SK-N-SH (cell line): ENCODE results near the gene C1QTNF2. TPM values are rescaled to one million over a fixed set of nuclear protein-coding genes. Genes with fewer than 3 reads are reported as not detected.

ENCODE experiments used
- CTCF ChIA-PET: fragments of 300-600, 350-600 bp; formaldehyde crosslinking; extraction: SDS; loops from one replicate; lab custom pipeline; 2021; lab: Yijun Ruan, JAX
- POLR2A ChIA-PET: fragments of 350-600 bp; sonication (Branson Sonifier 250); formaldehyde crosslinking; extraction: SDS; loops from one replicate; lab custom pipeline; 2020; ENCODE audit warnings: antibody characterized with exemption, inconsistent platforms; lab: Yijun Ruan, JAX
- DNase-seq: peaks from one replicate; pipeline ENCODE4 v3.0.0; 2012
- H2AFZ ChIP-seq: fragments of 200-600 bp; sonication (generic); 2 replicates; pipeline ENCODE4 v1.8.1; 2016; ENCODE audit warnings: antibody characterized with exemption, mild to moderate bottlenecking, low read depth
- H3F3A ChIP-seq: fragments of 200-600 bp; sonication (generic); replicated peaks from 2 replicates; pipeline ENCODE3; 2016; ENCODE audit warnings: antibody characterized with exemption, mild to moderate bottlenecking; ENCODE audit not compliant: insufficient read depth
- H3K27ac ChIP-seq, 2 experiments: fragments of 200-500 bp in 1 of 2; fragments of 200-600 bp in 1 of 2; sonication (Bioruptor generic) in 1 of 2; sonication (generic), shearing (Covaris generic) in 1 of 2; 2 replicates each; pipeline versions ENCODE4 v1.5.1 to v1.6.1; 2014 to 2016; ENCODE audit warnings: low read depth in 2 of 2, inconsistent platforms in 1 of 2, low read length in 1 of 2, mild to moderate bottlenecking in 1 of 2, mixed read lengths in 1 of 2
- H3K27me3 ChIP-seq: fragments of 200-600 bp; sonication (generic), shearing (Covaris generic); 2 replicates; pipeline ENCODE4 v1.6.1; 2016; ENCODE audit warnings: mixed run types; ENCODE audit not compliant: insufficient read depth
- H3K36me3 ChIP-seq, 2 experiments: fragments of 200-500 bp in 1 of 2; fragments of 200-600 bp in 1 of 2; sonication (Bioruptor generic) in 1 of 2; sonication (generic) in 1 of 2; replicated peaks in 1 of 2; 2 replicates each; pipeline versions ENCODE3 to v1.5.1; 2014 to 2016; ENCODE audit warnings: low read length in 1 of 2, mild to moderate bottlenecking in 1 of 2; ENCODE audit not compliant: insufficient read depth in 2 of 2, control insufficient read depth in 1 of 2
- H3K4me1 ChIP-seq, 2 experiments: fragments of 200-500 bp in 1 of 2; fragments of 200-600 bp in 1 of 2; sonication (Bioruptor generic) in 1 of 2; sonication (generic), shearing (Covaris generic) in 1 of 2; 2 replicates each; pipeline versions ENCODE4 v1.5.1 to v1.6.1; 2014 to 2016; ENCODE audit warnings: low read depth in 1 of 2, low read length in 1 of 2, mixed run types in 1 of 2; ENCODE audit not compliant: insufficient read depth in 2 of 2, control insufficient read depth in 1 of 2
- H3K4me2 ChIP-seq: fragments of 200-600 bp; sonication (generic), shearing (Covaris generic); 2 replicates; pipeline ENCODE4 v1.6.1; 2017; ENCODE audit warnings: mixed run types
- H3K4me3 ChIP-seq, 2 experiments: fragments of 200-500 bp in 1 of 2; fragments of 200-600 bp in 1 of 2; sonication (Bioruptor generic) in 1 of 2; sonication (generic), shearing (Covaris generic) in 1 of 2; 2 replicates each; pipeline versions ENCODE4 v1.5.1 to v1.8.1; 2014 to 2016; ENCODE audit warnings: low read depth in 2 of 2, inconsistent platforms in 1 of 2, low read length in 1 of 2, mild to moderate bottlenecking in 1 of 2, mixed read lengths in 1 of 2, moderate library complexity in 1 of 2
- H3K79me2 ChIP-seq: fragments of 200-600 bp; sonication (generic); 2 replicates; pipeline ENCODE4 v1.8.1; 2017; ENCODE audit warnings: mild to moderate bottlenecking; ENCODE audit not compliant: insufficient read depth
- H3K9ac ChIP-seq: fragments of 200-600 bp; sonication (generic); 2 replicates; pipeline ENCODE4 v1.6.1; 2017; ENCODE audit warnings: mixed run types
- H3K9me2 ChIP-seq: fragments of 200-600 bp; sonication (generic); 2 replicates; pipeline ENCODE4 v1.6.1; 2017; ENCODE audit warnings: mixed run types
- H3K9me3 ChIP-seq: fragments of 200-600 bp; sonication (generic); 2 replicates; pipeline ENCODE4 v1.6.1; 2017; ENCODE audit warnings: mixed run types, mild to moderate bottlenecking, moderate library complexity
- H4K20me1 ChIP-seq: fragments of 200-600 bp; sonication (generic); 2 replicates; pipeline ENCODE4 v1.6.1; 2017; ENCODE audit warnings: mild to moderate bottlenecking, mixed run types; ENCODE audit not compliant: insufficient read depth
- FOSL2 ChIP-seq: IDR thresholded peaks from 2 replicates; pipeline ENCODE4 v1.4.0; 2012; ENCODE audit warnings: low read depth, mild to moderate bottlenecking, moderate library complexity, borderline replicate concordance
- FOXM1 ChIP-seq: IDR thresholded peaks from 2 replicates; pipeline ENCODE4 v1.4.0; 2012; ENCODE audit warnings: low read depth, mild to moderate bottlenecking
- GABPA ChIP-seq: IDR thresholded peaks from 2 replicates; pipeline ENCODE4 v1.4.0; 2012; ENCODE audit warnings: low read depth, mild to moderate bottlenecking
- GATA2 ChIP-seq: sonication (generic); formaldehyde crosslinking; IDR thresholded peaks from 2 replicates; pipeline ENCODE4 v1.5.0; 2020; ENCODE audit warnings: mild to moderate bottlenecking, missing genetic modification reagents
- JUND ChIP-seq: IDR thresholded peaks from 2 replicates; pipeline ENCODE4 v1.4.0; 2012
- NRF1 ChIP-seq: IDR thresholded peaks from 2 replicates; pipeline ENCODE4 v1.6.1; 2012; ENCODE audit warnings: low read depth, mild to moderate bottlenecking, low read length
- POLR2AphosphoS5 ChIP-seq: IDR thresholded peaks from 2 replicates; pipeline ENCODE4 v1.6.1; 2012; ENCODE audit warnings: low read depth, low read length
- RCOR1 ChIP-seq: fragments of 150-350 bp; IDR thresholded peaks from 2 replicates; pipeline ENCODE4 v1.6.1; 2017; ENCODE audit warnings: antibody characterized with exemption, low read length
- RFX5 ChIP-seq: IDR thresholded peaks from 2 replicates; pipeline ENCODE4 v1.6.1; 2012; ENCODE audit warnings: mild to moderate bottlenecking, improper control_type of control experiment, low read length
- RXRA ChIP-seq: IDR thresholded peaks from 2 replicates; pipeline ENCODE4 v1.4.0; 2012; ENCODE audit warnings: low read depth, mild to moderate bottlenecking, borderline replicate concordance
- SIN3A ChIP-seq: IDR thresholded peaks from 2 replicates; pipeline ENCODE4 v1.6.1; 2012; ENCODE audit warnings: low read depth, mild to moderate bottlenecking, low read length, moderate library complexity, borderline replicate concordance
- TAF1 ChIP-seq: IDR thresholded peaks from 2 replicates; pipeline ENCODE4 v1.6.1; 2012; ENCODE audit warnings: low read depth, mild to moderate bottlenecking, low read length, moderate library complexity, borderline replicate concordance
- TCF12 ChIP-seq: IDR thresholded peaks from 2 replicates; pipeline ENCODE4 v1.4.0; 2012
- WGBS: methylation state at CpG from one replicate; pipeline ENCODE4 v1.1.6; 2017; ENCODE audit warnings: low lambda C conversion rate; 5-methylcytosine and 5-hydroxymethylcytosine counted together
- polyA plus RNA-seq, 3 experiments: library from polyadenylated mRNA; depleted of rRNA; stranded (reverse); fragments of >200 nt; gene quantifications; 2 replicates each; pipeline ENCODE4 v1.2.3, GENCODE V29; 2012
- TF ChIP-seq, protein P1 (sequence below): fragments of 150-350 bp; IDR thresholded peaks from 2 replicates; pipeline ENCODE4 v1.6.1; 2016; ENCODE audit warnings: mild to moderate bottlenecking, low read depth, low read length
- TF ChIP-seq, protein P2 (sequence below): IDR thresholded peaks from 2 replicates; pipeline ENCODE4 v1.4.0; 2012; ENCODE audit warnings: low read depth, borderline replicate concordance
- TF ChIP-seq, protein P3 (sequence below): IDR thresholded peaks from 2 replicates; pipeline ENCODE4 v1.4.0; 2012; ENCODE audit warnings: low read depth, borderline replicate concordance

C1QTNF2 gene
- polyA plus RNA-seq, 1 of the 3 experiments (the other 2 are of a cell fraction) = 0.67 TPM

DNA sequence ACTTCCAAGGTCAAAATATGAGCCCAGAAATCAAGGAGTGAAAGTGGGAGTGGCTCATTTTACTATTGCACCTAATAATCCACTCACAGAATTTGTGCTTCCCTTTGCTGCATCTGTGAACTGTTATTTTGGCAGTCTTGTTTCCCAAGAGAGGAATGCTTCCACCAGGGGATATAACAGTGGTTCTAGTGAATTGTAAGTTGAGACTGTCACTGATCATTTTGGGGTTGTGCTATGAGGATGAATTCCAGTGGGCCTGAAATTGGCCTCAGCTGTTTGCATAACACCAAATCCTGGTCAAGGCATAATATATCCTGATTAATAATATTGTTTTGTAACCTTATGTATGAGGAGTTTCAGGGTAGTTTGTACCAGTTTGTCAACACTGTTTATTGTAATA, 15.1 kb upstream of the C1QTNF2 start:
- H3K79me2 ChIP-seq = peaks cover 13% of the 10 kb centered on the region; the same call in 1 of the 2 replicates
- TF ChIP-seq RCOR1 = no peak
- TF ChIP-seq NRF1 = no peak
- TF ChIP-seq TAF1 = no peak
- TF ChIP-seq RFX5 = no peak
- TF ChIP-seq FOXM1 = no peak
- TF ChIP-seq, all 33 proteins: peak for 0
- H3K27me3 ChIP-seq = no peaks in the 10 kb centered on the region
- H3F3A ChIP-seq = no peaks in the 10 kb centered on the region
- no peak overlapping the region for H3K4me2 ChIP-seq
- no peaks in the 10 kb centered on the region for H3K4me1 ChIP-seq
- no peaks in the 10 kb centered on the region for H4K20me1 ChIP-seq
- H3K27ac ChIP-seq = no peak overlapping the region
- CTCF ChIA-PET = interaction anchor here (0.8 kb wide), 1 partner anchor 40 kb away, joined by 3 read pairs; no protein-coding TSS in a partner anchor
- DNase-seq = no peak
- H3K4me3 ChIP-seq = no peak overlapping the region
- H3K9me2 ChIP-seq = no peaks in the 10 kb centered on the region
- H2AFZ ChIP-seq = no peak overlapping the region
- peaks cover 12% of the 10 kb centered on the region; the same call in 1 of the 2 replicates for H3K9me3 ChIP-seq
- peaks cover 0 to 23% of the 10 kb centered on the region in 2 experiments for H3K36me3 ChIP-seq
- POLR2A ChIA-PET = no interaction called here
- no peak overlapping the region for H3K9ac ChIP-seq

DNA sequence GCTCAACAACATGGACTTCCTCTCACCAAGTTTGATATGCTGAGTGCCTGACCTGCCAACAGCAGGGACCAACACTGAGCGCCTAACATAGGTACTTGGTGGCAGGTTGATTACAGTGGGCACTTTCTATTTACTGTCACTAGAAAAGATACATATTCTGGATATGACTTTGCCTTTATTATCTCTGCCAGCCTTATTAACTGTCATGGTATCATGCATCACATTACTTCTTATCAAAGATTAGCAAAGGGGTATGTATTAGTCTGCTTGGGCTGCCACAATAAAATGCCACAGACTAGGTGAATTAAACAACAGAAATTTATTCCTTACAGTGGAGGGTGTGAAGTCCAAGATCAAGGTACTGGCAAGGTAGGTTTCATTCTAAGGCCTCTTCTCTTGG, 14.3 kb upstream of the C1QTNF2 start:
- Histone ChIP-seq H3K9ac (no peak overlapping the region), H3K4me2 (no peak overlapping the region), H3F3A (peaks cover 3% of the 10 kb centered on the region), H3K4me1 (no peaks in the 10 kb centered on the region), H3K9me2 (no peaks in the 10 kb centered on the region), H3K4me3 (no peak overlapping the region), H3K79me2 (peaks cover 5% of the 10 kb centered on the region; the same call in 1 of the 2 replicates), H3K36me3 (peaks cover 0 to 23% of the 10 kb centered on the region in 2 experiments), H4K20me1 (no peaks in the 10 kb centered on the region), H3K27ac (no peak overlapping the region), H3K9me3 (peaks cover 12% of the 10 kb centered on the region; the same call in 1 of the 2 replicates), H2AFZ (no peak overlapping the region), H3K27me3 (no peaks in the 10 kb centered on the region)
- TF ChIP-seq, protein P1, sequence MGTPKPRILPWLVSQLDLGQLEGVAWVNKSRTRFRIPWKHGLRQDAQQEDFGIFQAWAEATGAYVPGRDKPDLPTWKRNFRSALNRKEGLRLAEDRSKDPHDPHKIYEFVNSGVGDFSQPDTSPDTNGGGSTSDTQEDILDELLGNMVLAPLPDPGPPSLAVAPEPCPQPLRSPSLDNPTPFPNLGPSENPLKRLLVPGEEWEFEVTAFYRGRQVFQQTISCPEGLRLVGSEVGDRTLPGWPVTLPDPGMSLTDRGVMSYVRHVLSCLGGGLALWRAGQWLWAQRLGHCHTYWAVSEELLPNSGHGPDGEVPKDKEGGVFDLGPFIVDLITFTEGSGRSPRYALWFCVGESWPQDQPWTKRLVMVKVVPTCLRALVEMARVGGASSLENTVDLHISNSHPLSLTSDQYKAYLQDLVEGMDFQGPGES = no peak
- TF ChIP-seq FOXM1 = no peak
- TF ChIP-seq SIN3A = no peak
- TF ChIP-seq, protein P2, sequence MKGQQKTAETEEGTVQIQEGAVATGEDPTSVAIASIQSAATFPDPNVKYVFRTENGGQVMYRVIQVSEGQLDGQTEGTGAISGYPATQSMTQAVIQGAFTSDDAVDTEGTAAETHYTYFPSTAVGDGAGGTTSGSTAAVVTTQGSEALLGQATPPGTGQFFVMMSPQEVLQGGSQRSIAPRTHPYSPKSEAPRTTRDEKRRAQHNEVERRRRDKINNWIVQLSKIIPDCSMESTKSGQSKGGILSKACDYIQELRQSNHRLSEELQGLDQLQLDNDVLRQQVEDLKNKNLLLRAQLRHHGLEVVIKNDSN = no peak
- TF ChIP-seq FOSL2 = no peak
- no peak for TF ChIP-seq TCF12
- TF ChIP-seq JUND = no peak
- no peak for TF ChIP-seq POLR2AphosphoS5
- TF ChIP-seq, protein P3, sequence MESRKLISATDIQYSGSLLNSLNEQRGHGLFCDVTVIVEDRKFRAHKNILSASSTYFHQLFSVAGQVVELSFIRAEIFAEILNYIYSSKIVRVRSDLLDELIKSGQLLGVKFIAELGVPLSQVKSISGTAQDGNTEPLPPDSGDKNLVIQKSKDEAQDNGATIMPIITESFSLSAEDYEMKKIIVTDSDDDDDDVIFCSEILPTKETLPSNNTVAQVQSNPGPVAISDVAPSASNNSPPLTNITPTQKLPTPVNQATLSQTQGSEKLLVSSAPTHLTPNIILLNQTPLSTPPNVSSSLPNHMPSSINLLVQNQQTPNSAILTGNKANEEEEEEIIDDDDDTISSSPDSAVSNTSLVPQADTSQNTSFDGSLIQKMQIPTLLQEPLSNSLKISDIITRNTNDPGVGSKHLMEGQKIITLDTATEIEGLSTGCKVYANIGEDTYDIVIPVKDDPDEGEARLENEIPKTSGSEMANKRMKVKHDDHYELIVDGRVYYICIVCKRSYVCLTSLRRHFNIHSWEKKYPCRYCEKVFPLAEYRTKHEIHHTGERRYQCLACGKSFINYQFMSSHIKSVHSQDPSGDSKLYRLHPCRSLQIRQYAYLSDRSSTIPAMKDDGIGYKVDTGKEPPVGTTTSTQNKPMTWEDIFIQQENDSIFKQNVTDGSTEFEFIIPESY = no peak
- TF ChIP-seq GATA2 (CRISPR knock-in tag) = no peak
- no peak for TF ChIP-seq RXRA
- no peak for TF ChIP-seq NRF1
- TF ChIP-seq GABPA = no peak
- ChIA-PET POLR2A (no interaction called here), CTCF (no interaction called here)
- WGBS = 100% methylated on average over 1 of the region's 1 CpG
- no peak for DNase-seq
